Activated T-cell treated with anti-CD3 and anti-CD28 coated beads, Interleukin-2, amount 50 U/mL, for 1 hour (primary cell): Measurements from ENCODE around the gene NALCN.

Source experiments
- DNase-seq: peaks from one replicate; pipeline ENCODE4 v3.0.0-alpha.2; 2020

The NALCN gene

DNA sequence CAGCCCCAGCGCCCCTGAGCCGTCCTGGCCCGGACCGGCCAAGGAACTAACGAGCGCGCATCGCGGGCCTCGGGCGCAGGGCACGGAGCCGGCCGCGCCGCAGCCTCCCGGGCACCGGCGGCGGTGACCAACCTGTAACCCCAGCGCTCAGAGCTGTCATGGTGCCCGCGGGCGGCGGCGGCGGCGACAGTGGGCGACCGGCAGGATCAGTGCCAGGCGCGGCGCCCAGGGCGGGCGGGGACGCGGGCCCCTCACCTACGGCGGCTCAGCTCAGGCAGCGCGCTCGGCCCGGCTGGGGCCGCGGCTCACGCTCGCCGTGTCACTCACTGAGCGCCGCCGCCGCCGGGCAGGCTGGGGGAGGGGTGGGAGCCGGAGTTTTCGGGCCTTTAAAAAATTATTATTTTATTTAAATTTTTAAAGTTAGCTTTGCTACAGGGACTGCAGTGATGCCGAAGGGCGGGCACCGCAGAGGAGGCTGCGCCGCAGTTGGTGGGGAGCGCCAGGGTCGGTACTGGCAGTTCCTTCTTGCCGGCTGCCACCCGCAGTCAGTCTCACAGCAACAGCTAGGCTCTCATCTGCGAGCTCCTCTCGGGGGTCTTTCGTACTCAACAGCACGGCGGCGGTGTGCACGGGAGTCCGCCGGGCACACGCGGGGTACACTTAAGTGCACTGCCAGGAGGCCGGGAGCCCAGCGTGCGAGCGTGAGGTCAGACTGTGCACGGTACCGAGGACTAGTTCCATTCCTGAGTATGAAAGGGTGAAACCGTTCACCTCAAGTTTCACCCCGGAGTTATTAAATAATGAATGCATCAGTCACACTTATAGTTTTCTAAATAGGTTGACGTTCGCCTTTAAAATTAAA lies at the start of gene NALCN:
Gene NALCN (minus strand): TSS at position 328 of the 862 bp plus-strand sequence. CDS start 17,382 bp downstream, outside the sequence.
- no peak for DNase-seq

DNA sequence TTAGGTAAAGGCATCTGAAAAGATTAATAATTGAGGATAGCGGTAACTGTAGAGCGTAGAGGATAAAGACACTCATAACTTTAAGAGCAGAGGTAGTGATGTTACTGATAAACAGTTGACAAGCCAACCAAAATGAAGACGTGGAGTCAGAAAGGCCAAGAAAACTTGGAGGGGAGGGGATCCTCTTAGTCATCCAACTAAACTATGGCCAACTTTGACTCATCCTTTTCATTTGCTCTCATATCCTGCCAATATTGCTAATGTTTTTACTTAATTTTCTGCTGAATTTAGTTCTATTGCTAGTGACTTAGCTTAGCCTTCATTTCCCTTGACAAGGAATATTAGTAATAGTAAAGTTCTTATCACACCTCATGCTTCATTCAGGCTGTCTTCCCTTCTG lies 49.6 kb upstream of the NALCN start:
- DNase-seq, result no peak

- DNase-seq, result no peak
Observed at GRCh38 chr13:101457176-101457575, 40.9 kb upstream of the NALCN start.

- DNase-seq, result no peak
Observed at GRCh38 chr13:101455863-101456262, 39.6 kb upstream of the NALCN start.

DNA sequence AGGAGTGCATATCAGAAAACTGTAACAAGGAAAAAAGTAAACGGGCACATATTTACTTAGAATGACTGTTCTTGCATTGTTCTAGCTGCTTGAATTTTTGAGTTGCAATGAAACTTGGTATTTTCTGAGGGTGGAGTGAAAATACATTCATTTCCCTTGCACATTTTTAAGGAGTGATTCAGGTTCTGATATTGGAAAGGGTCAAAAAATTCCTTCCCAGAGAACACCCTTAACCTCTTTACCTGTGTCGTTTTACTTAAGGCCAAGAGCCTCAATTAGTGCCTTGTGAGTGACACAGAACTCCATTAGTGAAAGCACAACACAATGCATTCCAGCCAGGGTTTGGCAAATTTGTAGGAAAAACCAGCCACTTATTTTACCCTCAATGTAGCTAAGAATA lies 38.5 kb upstream of the NALCN start:
- DNase-seq, result no peak

GRCh38 chr13:101453784-101454201 lies 37.5 kb upstream of the NALCN start:
- no peak for DNase-seq

- DNase-seq, result no peak
Observed at GRCh38 chr13:101452519-101453485, 36.5 kb upstream of the NALCN start, which contains the start of gene ITGBL1. Gene ITGBL1, plus strand, starts transcription at chr13:101452675. Its CDS starts 159 bp downstream, at chr13:101452834.

GRCh38 chr13:101451641-101452040 lies 35.3 kb upstream of the NALCN start:
- DNase-seq, result no peak

DNA sequence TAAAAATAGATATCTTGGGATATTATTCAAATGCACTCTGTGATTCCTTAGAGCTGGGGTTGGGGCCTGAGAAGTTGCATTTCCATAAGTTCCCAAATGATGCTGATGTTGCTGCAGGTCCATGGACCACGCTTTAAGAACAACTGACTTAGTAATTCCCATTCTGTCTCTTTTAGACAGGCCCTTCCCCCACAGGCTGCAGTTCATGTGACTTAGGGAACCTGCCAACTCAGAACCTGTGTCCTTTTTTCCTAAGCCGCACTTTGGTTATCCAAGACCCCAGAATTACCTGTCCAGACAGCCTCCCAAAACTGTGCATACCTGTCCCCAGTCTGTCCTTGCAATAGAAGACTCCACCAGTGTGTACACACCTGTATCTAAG lies 34.4 kb upstream of the NALCN start:
- no peak for DNase-seq

GRCh38 chr13:101449790-101450748 lies 33.8 kb upstream of the NALCN start:
- DNase-seq, result no peak

DNA sequence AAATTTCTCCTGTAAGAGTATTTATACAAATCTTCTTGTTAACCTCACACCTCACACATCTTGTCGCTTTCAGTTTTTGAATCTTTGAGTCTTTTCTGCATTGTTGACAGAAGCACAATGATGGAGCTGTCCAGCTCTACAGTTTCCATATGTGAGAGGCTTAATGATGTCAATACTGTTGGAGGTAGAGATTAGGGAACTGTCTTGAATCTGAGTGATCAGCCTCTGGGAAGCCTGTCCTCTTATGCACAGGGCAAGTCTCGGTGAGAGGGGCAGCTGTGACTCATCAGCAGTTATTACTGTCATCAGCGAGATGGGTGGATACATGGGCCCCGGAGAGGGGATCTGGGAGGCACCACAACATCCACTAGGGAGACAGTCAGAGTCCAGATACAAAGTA lies 31.5 kb upstream of the NALCN start:
- no peak for DNase-seq

GRCh38 chr13:101434486-101434885 lies 18.2 kb upstream of the NALCN start:
- DNase-seq, result no peak

- no peak for DNase-seq
Observed at GRCh38 chr13:101433895-101434294, 17.6 kb upstream of the NALCN start.

- DNase-seq, result no peak
Observed at GRCh38 chr13:101429733-101430132, 13.4 kb upstream of the NALCN start.

DNA sequence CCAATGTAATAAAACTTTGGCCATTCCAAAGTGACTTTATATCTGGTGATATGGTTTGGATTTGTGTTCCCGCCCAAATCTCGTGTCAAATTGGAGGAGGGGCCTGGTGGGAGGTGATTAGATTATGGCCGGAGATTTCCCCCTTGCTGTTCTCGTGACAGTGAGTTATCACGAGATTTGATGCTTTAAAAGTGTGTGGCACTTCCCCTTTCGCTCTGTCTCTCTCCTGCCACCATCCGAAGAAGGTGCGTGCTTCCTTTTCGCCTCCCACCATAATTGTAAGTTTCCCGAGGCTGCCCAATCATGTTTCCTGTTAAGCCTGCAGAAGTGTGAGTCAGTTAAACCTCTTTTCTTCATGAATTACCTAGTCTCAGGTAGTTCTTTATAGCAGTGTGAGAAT lies 9.3 kb upstream of the NALCN start:
- no peak for DNase-seq

- DNase-seq, result no peak
Observed at GRCh38 chr13:101425156-101425471, 8.8 kb upstream of the NALCN start.

GRCh38 chr13:101424381-101425155 lies 8.3 kb upstream of the NALCN start:
- DNase-seq, result no peak

GRCh38 chr13:101423872-101424271 lies 7.6 kb upstream of the NALCN start:
- DNase-seq, result no peak

DNA sequence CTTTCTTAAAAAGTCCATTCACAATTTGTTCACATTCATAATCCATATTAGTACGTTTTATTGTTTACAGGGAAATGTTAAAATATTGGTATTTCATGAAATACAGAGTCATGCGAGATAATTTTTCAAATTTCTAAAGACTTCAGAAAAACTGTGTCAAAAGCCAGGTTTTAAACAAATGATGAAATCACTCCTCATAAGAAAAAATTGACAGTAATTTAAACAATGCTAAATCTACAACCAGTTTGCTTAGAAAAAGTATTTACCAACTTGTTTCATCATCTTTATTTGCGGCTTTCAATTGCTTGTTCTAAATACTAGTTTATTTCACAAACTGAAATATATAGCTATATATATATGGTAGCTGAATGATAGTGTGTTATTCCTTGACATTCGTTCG lies 1.2 kb upstream of the NALCN start:
- DNase-seq, result no peak

- no peak for DNase-seq
Observed at GRCh38 chr13:101417043-101417406, 717 bp upstream of the NALCN start.

GRCh38 chr13:101415358-101416174 lies 742 bp downstream of the NALCN start:
- DNase-seq, result no peak
